Smooth muscle cell (in vitro differentiated cells): ENCODE data around the gene SPIN2A. TPM values are rescaled to one million over a fixed set of nuclear protein-coding genes. Genes with fewer than 3 reads are reported as not detected.
"Not testable (repeated sequence)": the region's sequence is repeated elsewhere in the genome, so short reads cannot be mapped to it uniquely, and the experiment has no call there.

Experiments used
- DNase-seq: peaks from one replicate; lab custom pipeline; 2025; ENCODE audit not compliant: unreplicated experiment; lab: John Stamatoyannopoulos, UW
- H2AFZ ChIP-seq: fragments of 200-600 bp; sonication (generic); 2 replicates; pipeline ENCODE4 v1.6.0; 2016; ENCODE audit warnings: antibody characterized with exemption, low read depth, mild to moderate bottlenecking
- H3F3A ChIP-seq: fragments of 200-600 bp; sonication (generic); 2 replicates; pipeline ENCODE4 v1.6.0; 2017; ENCODE audit warnings: antibody characterized with exemption, low read depth
- H3K27ac ChIP-seq: fragments of 200-600 bp; sonication (generic); 2 replicates; pipeline ENCODE4 v1.5.1; 2016; ENCODE audit warnings: low read depth, mild to moderate bottlenecking
- H3K27me3 ChIP-seq: fragments of 200-600 bp; sonication (generic); 2 replicates; pipeline ENCODE4 v1.6.1; 2016; ENCODE audit warnings: low read depth, mild to moderate bottlenecking
- H3K36me3 ChIP-seq: fragments of 200-600 bp; sonication (generic); 2 replicates; pipeline ENCODE4 v1.5.1; 2016; ENCODE audit warnings: low read depth
- H3K4me1 ChIP-seq: fragments of 200-600 bp; sonication (generic); 2 replicates; pipeline ENCODE4 v1.5.1; 2016; ENCODE audit warnings: low read depth
- H3K4me2 ChIP-seq: fragments of 200-600 bp; sonication (generic); 2 replicates; pipeline ENCODE4 v1.6.0; 2016; ENCODE audit warnings: mild to moderate bottlenecking
- H3K4me3 ChIP-seq: fragments of 200-600 bp; sonication (generic); 2 replicates; pipeline ENCODE4 v1.5.1; 2016; ENCODE audit warnings: mild to moderate bottlenecking
- H3K79me2 ChIP-seq: fragments of 200-600 bp; sonication (generic); 2 replicates; pipeline ENCODE4 v1.6.0; 2016; ENCODE audit warnings: low read depth, mild to moderate bottlenecking
- H3K9ac ChIP-seq: fragments of 200-600 bp; sonication (generic); 2 replicates; pipeline ENCODE4 v1.6.0; 2016; ENCODE audit warnings: low read depth
- H3K9me3 ChIP-seq: fragments of 200-600 bp; sonication (generic); replicated peaks from 2 replicates; pipeline ENCODE4 v1.5.1; 2016; ENCODE audit warnings: low read depth
- H4K20me1 ChIP-seq: fragments of 200-600 bp; sonication (generic); 2 replicates; pipeline ENCODE4 v1.6.0; 2016; ENCODE audit warnings: low read depth
- CTCF ChIP-seq: fragments of 200-600 bp; sonication (generic); IDR thresholded peaks from 2 replicates; pipeline ENCODE4 v1.5.1; 2017; ENCODE audit warnings: borderline replicate concordance, mild to moderate bottlenecking, antibody characterized with exemption; ENCODE audit not compliant: insufficient read depth, poor library complexity, severe bottlenecking
- WGBS: methylation state at CpG from one replicate; pipeline ENCODE4 v1.1.7; 2016; ENCODE audit warnings: low lambda C conversion rate; 5-methylcytosine and 5-hydroxymethylcytosine counted together
- polyA plus RNA-seq: library from polyadenylated mRNA; unstranded; fragments of >200 nt; fragmentation: Nextera tagmentation; extraction: Ambion mirVana; gene quantifications from 2 replicates; pipeline ENCODE4 v1.2.1, GENCODE V29; 2016
- total RNA-seq: library from RNA; depleted of rRNA; stranded (reverse); fragments of >200 nt; gene quantifications from 2 replicates; pipeline ENCODE4 v1.2.3, GENCODE V29; 2014

Gene SPIN2A
- total and polyA plus RNA-seq, 2 experiments from 2014 or later = 0.54 to 2.2 TPM

- Histone ChIP-seq H4K20me1 (no peaks in the 10 kb centered on the region), H3K4me1 (no peaks in the 10 kb centered on the region), H3K36me3 (no peaks in the 10 kb centered on the region), H2AFZ (no peak overlapping the region), H3K27me3 (no peaks in the 10 kb centered on the region), H3K9ac (no peak overlapping the region), H3K9me3 (no peaks in the 10 kb centered on the region), H3K27ac (no peak overlapping the region), H3K79me2 (no peaks in the 10 kb centered on the region), H3K4me3 (peak overlapping the region; percentile 45), H3F3A (no peaks in the 10 kb centered on the region), H3K4me2 (peak overlapping the region; percentile 75)
- WGBS = 74% methylated on average over 1 of the region's 1 CpG
- no peak for TF ChIP-seq CTCF
- no peak for DNase-seq
Measured at GRCh38 chrX:57137501-57137900, 304 bp upstream of the SPIN2A start.

GRCh38 chrX:57136589-57136988 lies 608 bp downstream of the SPIN2A start:
- H3F3A ChIP-seq, H3K27ac ChIP-seq, DNase-seq, H4K20me1 ChIP-seq, H3K36me3 ChIP-seq, H2AFZ ChIP-seq, H3K79me2 ChIP-seq, H3K27me3 ChIP-seq, H3K9me3 ChIP-seq, H3K4me1 ChIP-seq, H3K4me3 ChIP-seq, H3K9ac ChIP-seq: not testable (repeated sequence)
- 63% methylated on average over 1 of the region's 3 CpGs for WGBS
- peak overlapping the region; percentile 75 for H3K4me2 ChIP-seq

GRCh38 chrX:57135287-57135686 lies 1.9 kb downstream of the SPIN2A start:
- Histone ChIP-seq H3K9me3 (no peaks in the 10 kb centered on the region), H3K27me3 (no peaks in the 10 kb centered on the region), H3K79me2 (no peaks in the 10 kb centered on the region), H3K36me3 (no peaks in the 10 kb centered on the region), H3K4me1 (no peaks in the 10 kb centered on the region), H3K27ac (no peak overlapping the region), H3F3A (no peaks in the 10 kb centered on the region), H4K20me1 (no peaks in the 10 kb centered on the region), H2AFZ (no peak overlapping the region), H3K4me3 (no peak overlapping the region), H3K4me2 (no peak overlapping the region), H3K9ac (no peak overlapping the region)
- no peak for DNase-seq
- WGBS = 90% methylated on average over 3 of the region's 3 CpGs
- TF ChIP-seq CTCF = no peak

- TF ChIP-seq CTCF = no peak
- H3K27me3 ChIP-seq = no peaks in the 10 kb centered on the region
- H3K4me2 ChIP-seq = no peak overlapping the region
- no peak overlapping the region for H3K4me3 ChIP-seq
- no peak overlapping the region for H2AFZ ChIP-seq
- H4K20me1 ChIP-seq = no peaks in the 10 kb centered on the region
- H3K4me1 ChIP-seq = no peaks in the 10 kb centered on the region
- no peaks in the 10 kb centered on the region for H3K79me2 ChIP-seq
- WGBS = 86% methylated on average over 3 of the region's 3 CpGs
- no peaks in the 10 kb centered on the region for H3F3A ChIP-seq
- H3K27ac ChIP-seq = no peak overlapping the region
- no peak for DNase-seq
- H3K36me3 ChIP-seq = no peaks in the 10 kb centered on the region
- no peak overlapping the region for H3K9ac ChIP-seq
- H3K9me3 ChIP-seq = no peaks in the 10 kb centered on the region
Measured at GRCh38 chrX:57134702-57135101, 2.5 kb downstream of the SPIN2A start.
